Muscle of arm (tissue), 12 donors: ENCODE measurements around the gene NADSYN1. TPM values are rescaled to one million over a fixed set of nuclear protein-coding genes. Genes with fewer than 3 reads are reported as not detected.
"Not testable (repeated sequence)": the region's sequence is repeated elsewhere in the genome, so short reads cannot be mapped to it uniquely, and the experiment has no call there.

Source experiments
- DNase-seq: peaks from one replicate; pipeline ENCODE4 v3.0.0-alpha.2; 2013
- polyA plus RNA-seq, 12 donors: library from polyadenylated mRNA; unstranded; fragments of 120-200 nt; gene quantifications; one replicate each; pipeline ENCODE4 v1.2.1, GENCODE V29; 2013; ENCODE audit not compliant: insufficient read length in 12 of 12

Gene NADSYN1
- polyA plus RNA-seq, 12 donors, result 16.0 to 63.6 (median 23.0) TPM; not detected in 1

DNA sequence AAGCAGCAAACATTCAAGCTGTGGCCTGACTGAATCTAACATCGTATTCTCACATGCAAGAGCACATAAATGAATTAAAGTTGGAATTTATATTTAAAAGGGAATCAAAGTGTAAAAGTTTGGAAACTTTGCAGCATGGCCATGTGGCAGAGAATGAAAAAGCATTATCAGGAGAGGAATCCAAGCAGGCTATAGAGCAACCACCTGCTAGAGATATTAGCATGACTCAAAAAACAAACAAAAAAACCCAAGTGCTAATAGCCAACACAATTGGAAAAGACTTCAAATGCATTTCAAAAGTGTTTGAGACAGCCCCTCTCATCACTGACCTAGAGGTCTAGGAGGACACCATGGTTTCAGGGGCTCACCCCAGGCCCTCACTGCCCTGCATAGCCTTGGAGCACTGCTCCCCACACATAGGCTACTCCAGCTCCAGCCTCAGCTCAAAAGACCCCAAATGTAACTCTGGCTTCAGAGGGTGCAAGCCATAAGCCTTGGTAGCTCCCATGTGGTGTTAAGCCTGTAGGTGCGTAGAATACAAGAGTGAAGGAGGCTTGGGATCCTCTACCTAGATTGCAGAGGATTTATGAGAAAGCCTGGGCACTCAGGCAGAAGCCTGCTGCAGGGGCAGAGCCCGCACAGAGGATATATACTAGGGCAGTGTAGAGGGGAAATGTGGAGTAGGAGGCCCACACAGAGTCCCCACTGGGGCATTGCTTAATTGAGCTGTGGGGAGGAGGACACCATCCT is 72.4 kb downstream of the NADSYN1 start:
- DNase-seq, result no peak

DNA sequence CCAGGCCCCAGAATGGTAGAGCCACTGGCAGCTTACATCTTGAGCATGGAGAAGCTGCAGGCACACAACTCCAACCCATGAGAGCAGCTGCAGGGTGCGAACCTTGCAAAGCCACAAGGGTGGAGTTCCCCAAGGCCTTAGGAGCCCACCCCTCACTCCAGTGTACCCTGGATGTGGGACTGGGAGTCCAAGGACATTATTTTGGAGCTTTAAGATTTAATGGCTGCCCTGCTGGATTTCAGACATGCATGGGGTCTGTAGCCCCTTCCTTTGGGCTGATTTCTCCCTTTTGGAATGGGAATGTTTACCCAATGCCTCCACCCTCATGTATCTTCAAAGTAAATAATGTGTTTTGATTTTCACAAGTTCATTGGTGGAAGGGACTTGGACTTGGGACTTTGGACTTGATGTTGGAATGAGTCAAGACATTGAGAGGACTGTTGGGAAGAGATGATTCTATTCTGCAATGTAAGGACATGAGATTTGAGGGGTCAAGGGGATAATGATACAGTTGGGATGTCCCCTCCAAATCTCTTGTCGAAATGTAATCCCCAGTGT is 73.0 kb downstream of the NADSYN1 start:
- DNase-seq, result no peak

DNA sequence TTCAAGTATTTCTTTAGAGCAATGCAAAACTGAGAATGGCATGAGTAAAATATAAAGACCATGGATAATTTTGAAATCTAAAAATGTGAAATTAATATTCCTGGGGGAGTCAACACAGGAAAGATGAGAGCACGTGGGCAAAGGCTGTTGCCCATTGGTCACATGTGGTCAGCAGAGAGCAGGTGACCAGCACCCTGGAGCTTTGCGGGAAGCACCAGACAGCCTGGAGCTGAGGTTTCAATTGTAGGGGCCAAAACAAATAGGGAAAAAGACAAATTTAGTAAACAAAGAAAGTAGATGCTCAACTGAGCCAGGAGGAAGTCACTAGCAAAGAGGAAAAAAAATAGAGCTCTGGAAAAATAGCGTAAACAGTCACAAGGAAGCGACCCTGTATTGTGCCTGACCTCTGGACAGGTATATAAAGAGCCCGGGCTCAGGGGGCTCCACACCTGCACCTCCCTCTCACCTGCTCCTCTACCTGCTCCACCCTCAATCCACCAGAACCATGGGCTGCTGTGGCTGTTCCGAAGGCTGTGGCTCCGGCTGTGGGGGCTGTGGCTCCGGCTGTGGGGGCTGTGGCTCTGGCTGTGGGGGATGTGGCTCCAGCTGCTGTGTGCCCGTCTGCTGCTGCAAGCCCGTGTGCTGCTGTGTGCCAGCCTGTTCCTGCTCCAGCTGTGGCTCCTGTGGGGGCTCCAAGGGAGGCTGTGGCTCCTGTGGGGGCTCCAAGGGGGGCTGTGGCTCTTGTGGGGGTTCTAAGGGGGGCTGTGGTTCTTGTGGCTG is 74.0 kb downstream of the NADSYN1 start, which contains the start of gene KRTAP5-7:
KRTAP5-7 (plus strand) TSS at position 472 of the 780 bp plus-strand sequence; CDS start at position 506, 34 bp downstream.
- not testable (repeated sequence) for DNase-seq

DNA sequence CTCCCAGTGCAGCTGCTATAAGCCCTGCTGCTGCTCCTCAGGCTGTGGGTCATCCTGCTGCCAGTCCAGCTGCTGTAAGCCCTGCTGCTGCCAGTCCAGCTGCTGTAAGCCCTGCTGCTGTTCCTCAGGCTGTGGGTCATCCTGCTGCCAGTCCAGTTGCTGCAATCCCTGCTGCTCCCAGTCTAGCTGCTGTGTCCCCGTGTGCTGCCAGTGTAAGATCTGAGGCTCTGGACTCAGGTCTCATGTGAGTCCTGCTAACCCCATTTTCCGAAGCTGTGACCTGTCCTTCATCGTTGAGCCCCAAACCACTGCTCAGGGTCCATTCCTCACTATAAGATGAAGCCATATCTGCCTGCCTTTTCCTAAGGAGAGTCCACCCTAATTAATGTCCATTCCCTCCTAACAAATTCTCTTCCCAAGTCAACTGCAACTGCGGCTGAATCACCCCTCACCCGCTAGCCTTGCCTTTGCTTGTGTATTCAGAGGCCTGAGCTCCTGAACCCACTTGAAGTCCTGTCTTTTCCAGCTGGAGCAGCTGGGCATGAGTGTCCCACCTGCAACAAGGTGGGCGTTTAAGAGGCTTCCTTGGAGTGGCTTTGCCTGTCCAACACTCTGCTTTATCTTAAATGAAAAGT is 74.7 kb downstream of the NADSYN1 start:
- DNase-seq, result no peak

DNA sequence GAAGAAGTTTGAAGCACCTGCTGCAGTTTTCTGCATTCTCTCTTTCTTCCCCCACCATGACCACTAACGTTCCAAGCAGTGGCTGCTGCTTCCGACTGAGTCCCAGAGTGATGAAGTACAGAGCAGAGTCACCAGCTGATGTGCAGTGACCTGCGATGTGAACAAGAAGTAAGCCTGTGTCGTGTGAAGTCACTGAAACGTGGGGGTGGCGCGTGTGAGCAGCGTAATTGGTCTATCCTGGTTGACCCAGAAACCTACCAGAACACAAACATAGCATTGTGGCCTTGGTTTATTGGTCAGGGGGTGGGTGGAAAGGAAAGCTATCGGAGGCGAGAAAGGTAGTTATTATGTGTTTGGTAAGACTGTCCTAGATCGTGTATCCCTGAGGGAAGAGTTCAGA is 77.6 kb downstream of the NADSYN1 start:
- no peak for DNase-seq

DNA sequence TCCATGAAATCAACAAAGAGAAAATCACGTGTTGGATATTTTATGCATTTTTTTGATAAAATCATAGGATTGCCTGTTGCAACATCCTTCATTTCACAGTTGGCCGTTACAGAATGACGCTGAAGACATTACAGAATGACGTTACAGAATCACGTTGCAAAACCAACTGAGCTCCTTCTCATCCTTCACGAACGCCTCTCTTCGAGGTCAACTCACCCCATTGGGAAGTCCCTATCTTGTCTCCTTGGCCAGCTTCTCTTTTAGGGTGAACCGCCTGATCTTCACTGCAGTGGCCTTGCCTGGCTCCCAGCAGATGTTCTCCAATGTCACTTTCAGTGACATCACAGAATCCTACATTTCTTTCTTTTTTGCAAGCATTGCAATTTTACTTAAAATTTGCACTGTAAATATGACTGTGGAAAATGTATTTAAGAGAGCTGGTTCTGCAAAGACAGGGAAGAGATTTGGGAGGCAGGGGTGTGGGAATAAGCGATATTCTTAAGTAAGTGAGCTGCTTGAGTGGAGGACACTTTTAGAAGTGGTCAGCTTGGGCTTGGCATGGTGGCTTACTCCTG is 79.1 kb downstream of the NADSYN1 start:
- no peak for DNase-seq

DNA sequence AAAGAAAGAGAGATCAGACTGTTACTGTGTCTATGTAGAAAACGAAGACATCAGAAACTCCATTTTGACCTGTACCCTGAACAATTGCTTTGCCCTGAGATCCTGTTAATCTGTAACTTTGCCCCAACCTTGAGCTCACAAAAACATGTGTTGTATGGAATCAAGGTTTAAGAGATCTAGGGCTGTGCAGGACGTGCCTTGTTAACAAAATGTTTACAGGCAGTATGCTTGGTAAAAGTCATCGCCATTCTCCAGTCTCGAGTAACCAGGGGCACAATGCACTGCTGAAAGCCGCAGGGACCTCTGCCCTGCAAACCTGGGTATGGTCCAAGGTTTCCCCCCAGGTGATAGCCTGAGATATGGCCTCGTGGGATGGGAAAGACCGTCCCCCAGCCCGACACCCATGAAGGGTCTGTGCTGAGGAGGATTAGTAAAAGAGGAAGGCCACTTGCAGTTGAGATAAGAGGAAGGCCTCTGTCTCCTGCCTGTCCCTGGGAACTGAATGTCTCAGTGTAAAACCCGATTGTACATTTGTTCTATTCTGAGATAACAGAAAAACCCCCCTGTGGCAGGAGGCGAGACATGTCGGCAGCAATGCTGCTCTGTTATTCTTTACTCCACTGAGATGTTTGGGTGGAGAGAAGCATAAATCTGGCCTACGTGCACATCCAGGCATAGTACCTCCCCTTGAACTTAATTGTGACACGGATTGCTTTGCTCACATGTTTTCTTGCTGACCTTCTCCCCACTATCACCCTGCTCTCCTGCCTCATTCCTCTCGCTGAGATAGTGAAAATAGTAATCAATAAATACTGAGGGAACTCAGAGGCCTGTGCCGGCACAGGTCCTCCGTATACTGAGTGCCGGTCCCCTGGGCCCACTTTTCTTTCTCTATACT is 82.0 kb downstream of the NADSYN1 start:
- DNase-seq, result not testable (repeated sequence)

DNA sequence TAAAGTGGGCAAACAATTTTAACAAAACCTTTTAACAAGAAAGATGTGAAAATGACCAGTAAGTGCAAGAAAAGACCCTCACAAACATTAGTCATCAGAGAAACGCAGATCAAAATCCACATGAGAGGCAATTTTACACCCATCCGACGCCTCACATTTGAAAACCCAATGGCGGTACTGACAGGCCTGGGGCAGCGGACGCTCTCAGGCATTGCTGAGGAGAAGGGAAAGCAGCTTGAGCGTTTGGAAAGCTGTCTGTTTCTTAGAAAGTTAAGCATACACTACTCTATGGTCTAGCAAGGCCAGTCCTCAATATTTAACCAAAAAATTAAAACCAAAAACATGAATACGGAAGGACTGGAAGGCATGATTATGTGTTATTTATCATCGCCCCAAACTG is 82.8 kb downstream of the NADSYN1 start:
- DNase-seq, result no peak

DNA sequence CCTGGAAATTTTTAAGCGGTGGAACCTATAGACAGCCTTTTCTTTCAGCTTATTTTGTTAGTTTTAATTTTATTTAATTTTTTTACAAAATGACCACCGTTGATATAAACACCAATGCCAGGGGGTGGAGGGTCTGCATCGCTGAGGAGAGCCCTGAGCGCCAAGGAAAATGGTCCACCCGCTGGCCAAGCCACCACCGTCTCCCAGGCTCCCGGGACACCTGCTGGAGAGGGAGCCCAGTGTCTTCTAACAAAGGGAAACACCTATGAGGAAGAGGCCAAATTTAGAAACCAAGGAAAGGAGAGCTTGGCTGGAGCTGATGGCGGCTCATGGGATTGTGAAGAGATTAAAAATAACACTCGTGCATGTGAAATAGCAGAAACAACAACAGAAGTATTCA is 84.5 kb downstream of the NADSYN1 start:
- no peak for DNase-seq

DNA sequence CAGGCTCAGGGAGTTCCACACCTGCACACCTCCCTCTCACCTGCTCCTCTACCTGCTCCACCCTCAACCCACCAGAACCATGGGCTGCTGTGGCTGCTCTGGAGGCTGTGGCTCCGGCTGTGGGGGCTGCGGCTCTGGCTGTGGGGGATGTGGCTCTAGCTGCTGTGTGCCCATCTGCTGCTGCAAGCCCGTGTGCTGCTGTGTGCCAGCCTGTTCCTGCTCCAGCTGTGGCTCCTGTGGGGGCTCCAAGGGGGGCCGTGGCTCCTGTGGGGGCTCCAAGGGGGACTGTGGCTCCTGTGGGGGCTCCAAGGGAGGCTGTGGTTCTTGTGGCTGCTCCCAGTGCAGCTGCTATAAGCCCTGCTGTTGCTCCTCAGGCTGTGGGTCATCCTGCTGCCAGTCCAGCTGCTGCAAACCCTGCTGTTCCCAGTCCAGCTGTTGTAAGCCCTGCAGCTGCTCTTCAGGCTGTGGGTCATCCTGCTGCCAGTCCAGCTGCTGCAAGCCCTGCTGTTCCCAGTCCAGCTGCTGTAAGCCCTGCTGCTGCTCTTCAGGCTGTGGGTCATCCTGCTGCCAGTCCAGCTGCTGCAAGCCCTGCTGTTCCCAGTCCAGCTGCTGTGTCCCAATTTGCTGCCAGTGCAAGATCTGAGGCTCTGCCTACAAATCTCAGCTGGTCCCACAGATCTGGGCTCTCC is 85.1 kb downstream of the NADSYN1 start, which contains the start of gene KRTAP5-8:
KRTAP5-8 (plus strand) TSS at position 49 of the 689 bp plus-strand sequence; CDS start at position 80, 31 bp downstream.
- DNase-seq, result not testable (repeated sequence)

DNA sequence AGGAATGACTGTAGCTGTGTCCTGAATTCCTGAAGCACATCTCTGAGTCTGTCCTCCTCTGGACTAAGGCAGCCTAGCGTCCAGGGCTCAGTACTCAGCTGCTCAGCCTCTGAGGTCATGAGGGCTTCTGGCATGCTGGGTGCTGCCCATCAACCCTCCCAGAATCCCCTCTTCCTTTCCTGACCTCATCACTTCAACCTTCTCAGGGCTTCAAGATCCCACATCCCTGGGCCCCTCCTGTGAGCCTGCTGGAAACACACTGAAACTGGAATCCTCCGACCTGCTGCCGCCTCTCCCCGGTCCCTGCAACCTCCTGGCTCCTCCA is 85.6 kb downstream of the NADSYN1 start:
- no peak for DNase-seq

DNA sequence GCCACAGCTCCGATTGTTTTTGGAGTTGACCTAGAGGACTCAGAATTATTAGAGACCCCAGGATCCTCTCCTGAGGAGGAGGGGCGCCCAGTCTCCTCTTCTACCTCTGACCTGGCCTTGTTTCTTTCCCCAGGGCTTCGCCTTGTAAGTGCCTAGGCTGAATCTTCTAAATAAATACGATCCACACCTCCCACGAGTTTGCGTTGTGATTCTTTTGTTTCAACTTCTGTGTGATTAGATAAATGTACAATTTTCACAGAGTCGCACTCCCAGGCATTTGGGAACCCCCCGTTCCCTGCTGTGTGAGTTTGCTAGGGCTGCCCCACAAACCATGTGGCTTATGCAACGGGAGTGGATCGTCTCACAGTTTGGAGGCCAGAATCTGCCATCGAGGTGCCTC is 86.0 kb downstream of the NADSYN1 start:
- DNase-seq, result no peak

DNA sequence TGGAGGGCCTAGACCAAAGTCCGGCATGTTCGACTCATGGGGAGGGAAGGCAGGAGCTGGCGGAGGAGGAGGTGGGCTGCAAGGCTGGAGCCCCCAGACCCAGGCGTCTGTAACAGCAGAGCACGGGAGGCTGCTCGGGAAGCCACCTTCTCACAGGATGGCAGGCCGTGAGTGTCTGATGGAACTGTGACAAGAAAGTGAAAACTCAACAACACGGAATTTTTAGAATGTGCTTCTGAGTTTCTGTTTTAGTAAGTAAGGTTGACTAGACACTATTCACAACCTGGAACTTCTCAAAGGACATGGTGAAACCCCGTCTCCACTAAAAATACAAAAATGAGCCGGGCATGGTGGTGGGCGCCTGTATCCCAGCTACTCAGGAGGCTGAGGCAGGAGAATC is 87.0 kb downstream of the NADSYN1 start:
- not testable (repeated sequence) for DNase-seq

DNA sequence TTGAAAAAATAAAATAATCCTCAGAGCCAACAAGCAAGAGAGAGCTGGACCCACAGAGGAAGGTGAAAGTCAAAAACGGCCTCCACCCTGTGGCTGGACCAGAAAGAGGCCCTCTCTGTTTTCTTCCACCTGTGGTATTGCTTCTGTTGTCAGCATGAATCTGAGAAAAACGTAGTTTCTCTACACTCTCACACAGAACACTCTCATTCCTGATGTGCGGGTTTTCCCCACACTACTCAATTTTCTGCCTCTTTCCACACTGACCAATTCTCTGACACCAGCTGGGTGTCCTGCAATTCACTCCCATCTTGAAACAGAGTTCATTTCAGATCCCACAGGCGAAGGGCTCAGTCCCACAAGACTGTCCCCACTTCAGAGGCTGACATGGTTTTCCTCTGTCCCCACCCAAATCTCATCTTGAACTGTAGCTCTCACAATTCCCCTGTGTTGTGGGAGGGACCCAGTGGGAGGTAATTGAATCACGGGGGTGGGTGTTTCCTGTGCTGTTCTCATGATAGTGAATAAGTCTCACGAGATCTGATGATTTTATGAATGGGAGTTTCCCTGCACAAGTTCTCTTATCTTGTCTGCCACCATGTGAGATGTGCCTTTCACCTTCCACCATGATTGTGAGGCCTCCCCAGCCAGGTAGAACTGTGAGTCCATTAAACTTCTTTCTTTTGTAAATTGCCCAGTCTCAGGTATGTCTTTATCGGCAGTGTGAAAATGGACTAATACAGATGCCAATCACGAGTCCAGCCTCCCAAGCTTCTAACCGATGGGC is 87.7 kb downstream of the NADSYN1 start:
- not testable (repeated sequence) for DNase-seq

DNA sequence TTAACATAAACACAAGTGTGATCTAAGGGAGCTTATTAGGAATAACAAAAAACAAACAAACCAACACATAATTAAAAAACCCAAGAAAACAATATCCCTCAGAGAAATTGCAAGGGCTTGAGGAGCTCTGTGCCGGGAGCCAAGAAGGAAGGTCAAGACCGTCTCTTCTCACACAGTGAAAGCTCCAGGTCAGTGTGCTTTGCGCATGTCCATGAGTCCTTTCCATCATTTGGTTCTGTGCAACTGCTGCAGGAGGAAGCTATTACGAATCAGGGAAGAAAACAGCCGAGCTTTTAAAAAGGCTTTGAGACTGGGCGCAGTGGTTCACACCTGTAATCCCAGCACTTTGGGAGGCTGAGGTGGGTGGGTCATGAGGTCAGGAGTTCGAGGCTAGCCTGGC is 89.4 kb downstream of the NADSYN1 start:
- no peak for DNase-seq

DNA sequence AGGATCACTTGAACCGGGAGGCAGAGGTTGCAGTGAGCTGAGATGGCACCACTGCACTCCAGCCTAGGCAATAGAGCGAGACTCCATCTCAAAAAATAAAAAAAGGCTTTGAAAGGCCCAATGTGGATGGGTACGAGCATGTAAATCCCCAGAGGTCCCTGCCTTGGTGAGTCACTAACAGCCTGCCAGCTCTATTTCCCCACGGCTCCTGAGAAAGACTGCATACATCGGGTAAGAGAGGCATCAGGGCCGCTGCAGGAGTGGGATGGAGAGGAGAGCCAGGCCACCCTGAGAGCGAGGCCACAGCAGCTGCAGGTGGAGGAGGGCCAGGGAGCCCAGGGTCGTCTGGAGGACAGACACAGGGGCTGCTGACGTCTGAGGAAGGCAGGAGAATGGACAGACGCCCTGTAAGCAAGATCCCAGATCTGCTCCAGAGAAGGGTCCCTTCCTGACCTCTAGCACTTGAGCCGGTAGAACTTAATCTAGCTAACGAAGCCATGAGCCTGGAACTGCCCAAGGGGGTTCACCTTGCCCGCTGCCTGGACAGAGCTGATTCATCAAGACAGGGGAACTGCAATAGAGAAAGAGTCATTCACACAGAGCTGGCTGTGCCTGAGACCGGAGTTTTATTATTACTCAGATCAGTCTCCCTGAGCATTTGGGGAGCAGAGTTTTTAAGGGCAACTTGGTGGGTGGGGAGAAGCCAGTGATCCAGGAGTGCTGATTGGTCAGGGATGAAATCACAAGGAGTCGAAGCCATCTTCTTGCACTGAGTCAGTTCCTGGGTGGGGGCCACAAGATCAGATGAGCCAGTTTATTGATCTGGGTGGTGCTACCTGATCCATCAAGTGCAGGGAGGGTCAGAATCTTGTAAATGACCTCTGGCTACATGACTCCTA is 90.1 kb downstream of the NADSYN1 start:
- no peak for DNase-seq

DNA sequence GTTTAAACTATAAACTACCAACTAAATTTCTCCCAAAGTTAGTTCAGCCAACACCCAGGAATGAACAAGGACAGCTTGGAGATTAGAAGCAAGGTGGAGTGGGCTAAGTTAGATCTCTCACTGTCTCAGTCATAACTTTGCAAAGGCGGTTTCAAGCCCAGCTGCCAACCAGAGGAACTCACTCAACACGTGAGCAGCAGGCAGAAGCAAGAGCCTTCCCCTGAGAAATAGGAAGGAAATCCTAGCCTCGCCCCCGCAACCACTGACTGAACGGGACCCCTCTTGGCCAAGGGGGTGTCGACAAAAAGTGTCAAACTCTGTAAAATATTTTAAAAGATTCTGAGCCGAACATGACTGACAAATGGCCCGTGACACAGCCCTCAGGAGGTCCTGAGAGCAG is 90.9 kb downstream of the NADSYN1 start:
- DNase-seq, result no peak

DNA sequence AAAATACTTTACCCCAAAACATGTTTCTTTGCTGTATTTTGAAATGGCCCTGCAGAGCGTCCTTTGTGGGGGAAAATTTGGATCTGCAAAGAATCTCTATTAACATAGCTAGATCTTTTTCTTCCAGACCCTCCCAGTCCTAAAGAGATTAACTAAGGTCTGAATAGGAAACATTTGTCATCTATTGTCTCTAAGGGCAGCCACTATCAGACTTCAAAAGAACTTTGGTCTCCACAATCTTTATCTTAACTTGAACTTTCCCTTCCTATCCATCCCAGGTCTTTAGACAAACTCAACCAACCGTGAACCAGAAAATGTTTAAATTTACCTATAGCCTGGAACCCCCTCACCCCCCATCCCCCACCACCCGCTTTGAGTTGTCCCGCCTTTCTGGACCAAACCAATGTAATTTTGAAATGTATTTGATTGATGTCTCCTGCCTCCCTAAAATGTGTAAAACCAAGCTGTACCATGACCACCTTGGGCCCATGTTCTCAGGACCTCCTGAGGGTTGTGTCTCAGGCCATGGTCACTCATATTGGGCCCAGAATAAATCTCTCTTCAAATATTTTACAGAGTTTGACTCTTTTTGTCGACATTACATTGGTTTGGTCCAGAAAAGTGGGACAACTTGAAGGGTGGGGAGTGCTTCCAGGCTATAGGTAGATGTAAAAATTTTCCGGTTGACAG is 91.7 kb downstream of the NADSYN1 start:
- DNase-seq, result no peak
